ENCODE results near the gene ZNF3.

ZNF3 gene

DNA sequence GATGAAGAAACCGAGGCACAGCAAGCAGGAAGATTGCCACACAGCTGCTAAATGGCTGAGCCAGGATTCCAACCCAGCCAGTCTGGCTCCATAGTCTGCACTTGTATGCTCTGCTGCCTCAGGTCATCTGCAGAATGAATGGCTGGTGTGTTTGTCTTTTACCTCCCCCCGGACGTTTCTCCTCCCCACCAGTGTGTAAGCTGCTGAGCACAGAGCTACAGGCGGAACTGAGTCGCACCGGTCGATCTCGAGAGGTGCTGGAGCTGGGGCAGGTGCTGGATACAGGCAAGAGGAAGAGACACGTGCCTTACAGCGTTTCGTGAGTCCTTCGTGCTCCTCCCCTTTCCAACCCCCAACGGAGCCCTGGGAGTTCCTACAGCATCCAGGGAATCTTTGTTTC, 40.5 kb upstream of the ZNF3 start:
- Histone ChIP-seq H3K4me2 (ENCODE audit: low read depth, low read length, poor library complexity, severe bottlenecking) (no peak overlapping the region), H3K4me3 (ENCODE audit: low read length, poor library complexity, severe bottlenecking) (no peak overlapping the region), H3F3A (ENCODE audit: low read depth) (no peaks in the 10 kb centered on the region; the same call in 1 of the 2 replicates), H3K36me3 (ENCODE audit: insufficient read depth, low read length) (no peaks in the 10 kb centered on the region), H3K9me2 (replicated peaks; ENCODE audit: low read depth, low read length) (no peaks in the 10 kb centered on the region), H4K20me1 (ENCODE audit: insufficient read depth, low read length, poor library complexity, severe bottlenecking) (peaks cover 4% of the 10 kb centered on the region), H3K79me2 (ENCODE audit: insufficient read depth, low read length) (peaks cover 48% of the 10 kb centered on the region), H3K4me1 (ENCODE audit: insufficient read depth, low read length, poor library complexity, severe bottlenecking) (peaks cover 32% of the 10 kb centered on the region), H3K27me3 (ENCODE audit: insufficient read depth, low read length, poor library complexity, severe bottlenecking) (no peaks in the 10 kb centered on the region), H2AFZ (ENCODE audit: low read length) (no peak overlapping the region), H3K9ac (ENCODE audit: low read depth, low read length, poor library complexity, severe bottlenecking) (no peak overlapping the region), H3K9me3 (ENCODE audit: insufficient read depth, low read depth, low read length) (no peaks in the 10 kb centered on the region)
- no peak for TF ChIP-seq EZH2phosphoT487 (IDR thresholded peaks at IDR 0.05; ENCODE audit: borderline replicate concordance)
- TF ChIP-seq CTCF (conservative IDR thresholded peaks at IDR 0.05; ENCODE audit: low read length), result no peak

- Histone ChIP-seq H2AFZ (ENCODE audit: low read length) (peak overlapping the region; percentile 78; the same call in 1 of the 2 replicates), H3K4me2 (ENCODE audit: low read depth, low read length, poor library complexity, severe bottlenecking) (peak overlapping the region; percentile 91)
These were observed 39.2 kb upstream of the ZNF3 start for GRCh38 chr7:100120733-100121036.

DNA sequence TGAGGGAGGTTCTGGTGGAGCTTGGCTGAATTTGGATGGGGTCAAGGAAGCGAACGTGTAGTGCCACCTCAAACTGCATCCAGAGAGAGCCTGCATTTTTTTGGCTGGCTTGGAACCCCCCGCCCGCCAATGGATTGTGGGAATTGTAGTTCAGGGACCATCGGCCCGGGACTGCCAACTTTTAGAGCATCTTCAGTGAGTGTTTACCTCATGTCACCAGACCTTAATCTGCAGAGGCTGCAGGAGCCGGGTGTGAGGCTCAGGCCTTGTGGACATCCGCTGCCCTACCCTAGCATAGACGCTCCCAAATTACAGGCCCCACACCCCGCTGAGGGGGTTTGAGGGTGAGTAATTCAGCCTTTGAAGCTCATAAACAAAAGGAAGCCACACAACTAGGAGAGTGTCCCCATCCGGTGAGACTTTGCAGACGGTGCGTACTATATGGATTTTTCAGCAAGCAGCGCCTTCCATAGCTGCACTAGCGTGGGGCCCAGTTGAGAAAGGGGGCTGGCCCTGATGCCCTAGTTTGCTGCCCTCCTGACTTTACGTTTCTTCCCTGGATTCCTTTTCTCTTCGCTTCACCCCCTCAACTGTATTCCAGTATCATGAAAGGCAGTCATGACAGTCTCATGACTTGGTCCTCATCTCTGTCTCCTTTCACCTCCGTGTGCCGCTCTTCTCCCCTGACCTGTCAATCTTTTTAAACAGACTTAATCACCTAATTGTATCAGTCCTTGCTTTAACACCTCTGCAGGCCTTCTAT, 38.6 kb upstream of the ZNF3 start:
- H3K9ac ChIP-seq (ENCODE audit: low read depth, low read length, poor library complexity, severe bottlenecking), result peak overlapping the region; percentile 91
- peaks cover 35% of the 10 kb centered on the region for H3K79me2 ChIP-seq (ENCODE audit: insufficient read depth, low read length)
- peaks cover 4% of the 10 kb centered on the region for H4K20me1 ChIP-seq (ENCODE audit: insufficient read depth, low read length, poor library complexity, severe bottlenecking)
- peak overlapping the region; percentile 91 for H3K4me2 ChIP-seq (ENCODE audit: low read depth, low read length, poor library complexity, severe bottlenecking)
- H3F3A ChIP-seq (ENCODE audit: low read depth), result no peaks in the 10 kb centered on the region; the same call in 1 of the 2 replicates
- H3K9me3 ChIP-seq (ENCODE audit: insufficient read depth, low read depth, low read length), result no peaks in the 10 kb centered on the region
- peak overlapping the region; percentile 78 for H2AFZ ChIP-seq (ENCODE audit: low read length)
- H3K27me3 ChIP-seq (ENCODE audit: insufficient read depth, low read length, poor library complexity, severe bottlenecking), result no peaks in the 10 kb centered on the region
- no peaks in the 10 kb centered on the region for H3K9me2 ChIP-seq (replicated peaks; ENCODE audit: low read depth, low read length)
- no peaks in the 10 kb centered on the region for H3K36me3 ChIP-seq (ENCODE audit: insufficient read depth, low read length)
- H3K4me1 ChIP-seq (ENCODE audit: insufficient read depth, low read length, poor library complexity, severe bottlenecking), result peaks cover 21% of the 10 kb centered on the region
- no peak for TF ChIP-seq CTCF (conservative IDR thresholded peaks at IDR 0.05; ENCODE audit: low read length)
- no peak for TF ChIP-seq EZH2phosphoT487 (IDR thresholded peaks at IDR 0.05; ENCODE audit: borderline replicate concordance)
- H3K4me3 ChIP-seq (ENCODE audit: low read length, poor library complexity, severe bottlenecking), result peak overlapping the region; percentile 99

More at GRCh38 chr7:100120733-100121036, 39.2 kb upstream of the ZNF3 start:
- TF ChIP-seq CTCF (conservative IDR thresholded peaks at IDR 0.05; ENCODE audit: low read length), result no peak
- no peak for TF ChIP-seq EZH2phosphoT487 (IDR thresholded peaks at IDR 0.05; ENCODE audit: borderline replicate concordance)
- H3K9ac ChIP-seq (ENCODE audit: low read depth, low read length, poor library complexity, severe bottlenecking), result peak overlapping the region; percentile 91
- peaks cover 26% of the 10 kb centered on the region for H3K4me1 ChIP-seq (ENCODE audit: insufficient read depth, low read length, poor library complexity, severe bottlenecking)
- H3K79me2 ChIP-seq (ENCODE audit: insufficient read depth, low read length), result peaks cover 40% of the 10 kb centered on the region
- no peaks in the 10 kb centered on the region; the same call in 1 of the 2 replicates for H3F3A ChIP-seq (ENCODE audit: low read depth)
- H4K20me1 ChIP-seq (ENCODE audit: insufficient read depth, low read length, poor library complexity, severe bottlenecking), result peaks cover 4% of the 10 kb centered on the region
- H3K4me3 ChIP-seq (ENCODE audit: low read length, poor library complexity, severe bottlenecking), result peak overlapping the region; percentile 99
- H3K27me3 ChIP-seq (ENCODE audit: insufficient read depth, low read length, poor library complexity, severe bottlenecking), result no peaks in the 10 kb centered on the region
- no peaks in the 10 kb centered on the region for H3K9me2 ChIP-seq (replicated peaks; ENCODE audit: low read depth, low read length)
- no peaks in the 10 kb centered on the region for H3K36me3 ChIP-seq (ENCODE audit: insufficient read depth, low read length)
- H3K9me3 ChIP-seq (ENCODE audit: insufficient read depth, low read depth, low read length), result no peaks in the 10 kb centered on the region
